Measurements from ENCODE around the gene VASH1. TPM values are rescaled to one million over a fixed set of nuclear protein-coding genes. Genes with fewer than 3 reads are reported as not detected.

Gene VASH1
- total RNA-seq, 6 experiments from 2014 or later = 0.94 to 2.9 (median 1.5) TPM

GRCh38 chr14:76759589-76759988 is 1.7 kb upstream of the VASH1 start:
- no peak for TF ChIP-seq CTCF (IDR thresholded peaks at IDR 0.05)
- DNase-seq = no peak
- peaks cover 15% of the 10 kb centered on the region for H3K27me3 Mint-ChIP-seq (ENCODE audit: insufficient read depth)
- peaks cover 9% of the 10 kb centered on the region for H3K4me1 Mint-ChIP-seq (ENCODE audit: low read depth)
- no peaks in the 10 kb centered on the region for H3K36me3 Mint-ChIP-seq (ENCODE audit: low read depth)
- no peak overlapping the region for H3K27ac Mint-ChIP-seq
- H3K4me3 Mint-ChIP-seq = no peak overlapping the region
- H3K9me3 Mint-ChIP-seq = no peaks in the 10 kb centered on the region

DNA sequence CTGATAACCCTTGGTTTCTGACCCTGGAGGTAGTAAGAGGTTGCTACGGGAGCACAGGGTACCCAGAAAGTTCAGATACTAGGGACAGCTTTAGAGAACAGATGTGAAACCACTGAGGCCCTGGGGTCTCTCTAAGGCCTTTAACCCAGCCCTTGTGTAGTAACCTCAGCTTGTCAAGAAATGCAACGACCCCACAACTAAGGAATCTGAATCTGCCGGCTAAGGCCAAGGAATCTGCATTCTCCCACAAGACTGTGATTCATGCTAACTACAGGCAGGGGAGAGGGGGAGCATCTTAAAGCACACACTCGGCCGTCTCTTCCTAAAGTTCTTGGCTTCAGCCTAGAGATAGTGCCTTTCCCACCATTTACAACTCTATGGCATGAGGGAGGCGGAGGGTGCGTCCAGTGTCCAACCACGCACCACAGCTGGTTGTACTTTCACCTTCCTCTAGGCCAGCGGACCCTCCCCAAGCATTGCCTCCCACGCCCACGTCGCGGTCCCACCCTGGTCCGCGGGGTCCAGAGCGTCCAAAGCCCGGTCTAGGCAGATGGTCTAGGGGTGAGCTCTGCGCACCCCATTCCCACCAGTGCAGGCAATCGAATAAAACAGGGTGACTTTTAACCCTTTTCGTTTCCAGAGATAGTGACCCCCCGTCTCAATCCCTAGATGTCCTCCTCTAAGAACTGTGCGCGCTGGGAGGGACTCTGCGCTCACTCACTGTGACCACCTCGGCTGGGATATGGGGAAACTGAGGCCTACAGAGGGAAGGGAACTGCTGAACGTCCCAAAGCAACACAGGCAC is 735 bp upstream of the VASH1 start:
- no peaks in the 10 kb centered on the region for H3K9me3 Mint-ChIP-seq
- peak overlapping the region; percentile 84 for H3K4me3 Mint-ChIP-seq
- H3K4me1 Mint-ChIP-seq (ENCODE audit: low read depth) = peaks cover 9% of the 10 kb centered on the region
- no peaks in the 10 kb centered on the region for H3K36me3 Mint-ChIP-seq (ENCODE audit: low read depth)
- no peak for TF ChIP-seq CTCF (IDR thresholded peaks at IDR 0.05)
- no peak overlapping the region for H3K27ac Mint-ChIP-seq
- H3K27me3 Mint-ChIP-seq (ENCODE audit: insufficient read depth) = peaks cover 14% of the 10 kb centered on the region
- DNase-seq = no peak

GRCh38 chr14:76761960-76762410 is 717 bp downstream of the VASH1 start:
- H3K36me3 Mint-ChIP-seq (ENCODE audit: low read depth) = no peaks in the 10 kb centered on the region
- H3K27ac Mint-ChIP-seq = no peak overlapping the region

GRCh38 chr14:76762411-76763095 is 1.3 kb downstream of the VASH1 start:
- Mint-ChIP-seq H3K27me3 (ENCODE audit: insufficient read depth) (peaks cover 9% of the 10 kb centered on the region), H3K27ac (no peak overlapping the region), H3K36me3 (ENCODE audit: low read depth) (no peaks in the 10 kb centered on the region), H3K4me3 (peak overlapping the region; percentile 85), H3K9me3 (no peaks in the 10 kb centered on the region), H3K4me1 (ENCODE audit: low read depth) (peaks cover 9% of the 10 kb centered on the region)
- DNase-seq = no peak
- no peak for TF ChIP-seq CTCF (IDR thresholded peaks at IDR 0.05)

More at GRCh38 chr14:76761960-76762410, 717 bp downstream of the VASH1 start:
- H3K27me3 Mint-ChIP-seq (ENCODE audit: insufficient read depth) = peaks cover 9% of the 10 kb centered on the region
- peaks cover 9% of the 10 kb centered on the region for H3K4me1 Mint-ChIP-seq (ENCODE audit: low read depth)
- no peak for TF ChIP-seq CTCF (IDR thresholded peaks at IDR 0.05)
- no peak for DNase-seq
- peak overlapping the region; percentile 85 for H3K4me3 Mint-ChIP-seq
- no peaks in the 10 kb centered on the region for H3K9me3 Mint-ChIP-seq

GRCh38 chr14:76763096-76764041 is 2.1 kb downstream of the VASH1 start:
- H3K4me1 Mint-ChIP-seq (ENCODE audit: low read depth) = peaks cover 9% of the 10 kb centered on the region
- no peak overlapping the region for H3K4me3 Mint-ChIP-seq
- TF ChIP-seq CTCF (IDR thresholded peaks at IDR 0.05) = no peak
- peaks cover 9% of the 10 kb centered on the region for H3K27me3 Mint-ChIP-seq (ENCODE audit: insufficient read depth)
- H3K36me3 Mint-ChIP-seq (ENCODE audit: low read depth) = no peaks in the 10 kb centered on the region
- H3K9me3 Mint-ChIP-seq = no peaks in the 10 kb centered on the region
- no peak overlapping the region for H3K27ac Mint-ChIP-seq
- DNase-seq = no peak

Measured in HFFc6 (cell line).